Activated CD8-positive, alpha-beta memory T cell treated with anti-CD3 and anti-CD28 coated beads for 4 hours (primary cell): ENCODE data around the gene PNMA8A.
"Not testable (repeated sequence)": the region's sequence is repeated elsewhere in the genome, so short reads cannot be mapped to it uniquely, and the experiment has no call there.

Experiments
- DNase-seq, 2 donors: peaks; one replicate each; pipeline ENCODE4 v3.0.0-alpha.2; 2020; ENCODE audit warnings: low read depth in 2 of 2

Gene PNMA8A, protein sequence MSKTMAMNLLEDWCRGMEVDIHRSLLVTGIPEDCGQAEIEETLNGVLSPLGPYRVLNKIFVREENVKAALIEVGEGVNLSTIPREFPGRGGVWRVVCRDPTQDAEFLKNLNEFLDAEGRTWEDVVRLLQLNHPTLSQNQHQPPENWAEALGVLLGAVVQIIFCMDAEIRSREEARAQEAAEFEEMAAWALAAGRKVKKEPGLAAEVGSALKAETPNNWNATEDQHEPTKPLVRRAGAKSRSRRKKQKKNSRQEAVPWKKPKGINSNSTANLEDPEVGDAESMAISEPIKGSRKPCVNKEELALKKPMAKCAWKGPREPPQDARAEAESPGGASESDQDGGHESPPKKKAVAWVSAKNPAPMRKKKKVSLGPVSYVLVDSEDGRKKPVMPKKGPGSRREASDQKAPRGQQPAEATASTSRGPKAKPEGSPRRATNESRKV

DNA sequence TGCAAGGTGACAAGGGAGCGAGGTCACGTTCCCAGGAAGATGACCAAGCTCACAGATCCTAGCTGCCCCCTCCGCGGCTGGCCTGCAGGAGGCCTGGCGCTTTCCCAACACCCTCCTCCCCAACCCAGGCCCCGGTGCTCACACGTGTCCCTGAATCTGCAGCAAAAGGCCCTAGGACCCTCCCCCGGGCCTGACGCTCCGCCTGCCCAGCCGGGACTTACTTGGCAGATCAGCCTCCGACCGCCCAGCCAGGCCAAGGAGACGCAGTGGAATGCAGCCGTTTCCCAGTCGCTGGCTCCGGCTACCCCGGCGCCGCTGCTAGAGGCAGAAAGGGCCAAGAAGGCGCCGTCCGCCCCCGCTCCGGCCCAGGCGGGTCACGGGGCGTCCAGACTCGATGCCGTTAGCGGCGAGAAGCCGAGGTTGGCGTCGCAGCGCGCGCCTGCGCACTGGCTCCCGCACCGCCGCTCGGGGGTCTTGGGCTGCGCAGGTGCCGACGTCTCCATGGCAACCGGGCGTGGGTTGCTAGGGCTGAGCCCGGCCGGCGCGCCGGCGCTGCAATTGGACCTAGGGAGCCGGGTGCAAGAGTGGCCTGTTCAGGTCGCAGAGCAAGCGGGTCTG is at the start of gene PNMA8A:
PNMA8A (minus strand) TSS at position 448 of the 618 bp plus-strand sequence. CDS start 528 bp downstream, outside the sequence.
- no peak for DNase-seq

DNA sequence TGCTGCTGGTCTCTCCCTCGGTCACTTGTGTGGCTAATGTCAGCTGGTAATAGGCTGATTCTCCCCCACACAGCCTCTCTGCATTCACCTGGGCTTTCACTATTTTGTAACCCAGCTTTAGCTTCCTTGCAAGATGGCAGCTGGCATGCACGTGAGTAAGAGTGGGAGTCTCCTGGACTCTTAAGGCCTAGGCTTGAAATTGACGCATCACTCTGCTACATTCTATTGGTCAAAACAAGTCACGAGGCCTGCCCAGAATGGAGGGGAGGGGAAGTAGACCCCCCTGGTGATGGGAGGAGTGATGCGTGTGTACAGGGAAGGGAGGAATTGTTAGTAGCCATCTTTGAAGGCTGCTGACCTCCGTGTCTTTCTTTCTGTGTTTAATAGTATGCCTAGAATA is 49.3 kb upstream of the PNMA8A start:
- no peak for DNase-seq

DNA sequence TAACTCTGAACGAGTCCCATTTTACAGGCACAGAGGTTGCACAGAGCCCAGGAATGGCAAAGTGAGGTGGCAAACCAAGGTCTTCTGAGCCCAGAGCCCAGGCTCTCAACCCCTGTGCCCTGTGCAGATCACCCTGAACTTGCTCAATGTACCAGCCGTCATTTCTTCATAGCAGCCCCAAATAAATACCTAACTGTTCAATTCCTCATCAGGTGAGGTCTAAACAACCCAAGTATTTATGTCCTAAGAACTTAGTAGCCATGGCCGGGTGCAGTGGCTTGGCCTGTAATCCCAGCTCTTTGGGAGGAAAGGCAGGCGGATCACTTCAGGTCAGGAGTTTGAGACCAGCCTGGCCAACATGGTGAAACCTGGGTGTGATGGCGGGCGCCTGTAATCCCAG is 46.1 kb upstream of the PNMA8A start:
- no peak for DNase-seq

- DNase-seq: peak in 1 of 2 donors; percentile 20
These were observed 44.6 kb upstream of the PNMA8A start for GRCh38 chr19:46515879-46516350.

GRCh38 chr19:46515290-46515609 is 43.9 kb upstream of the PNMA8A start:
- no peak for DNase-seq

GRCh38 chr19:46514589-46515289 is 43.4 kb upstream of the PNMA8A start:
- DNase-seq: no peak

GRCh38 chr19:46513461-46514236 is 42.3 kb upstream of the PNMA8A start:
- DNase-seq: peak; percentile 52 to 63

DNA sequence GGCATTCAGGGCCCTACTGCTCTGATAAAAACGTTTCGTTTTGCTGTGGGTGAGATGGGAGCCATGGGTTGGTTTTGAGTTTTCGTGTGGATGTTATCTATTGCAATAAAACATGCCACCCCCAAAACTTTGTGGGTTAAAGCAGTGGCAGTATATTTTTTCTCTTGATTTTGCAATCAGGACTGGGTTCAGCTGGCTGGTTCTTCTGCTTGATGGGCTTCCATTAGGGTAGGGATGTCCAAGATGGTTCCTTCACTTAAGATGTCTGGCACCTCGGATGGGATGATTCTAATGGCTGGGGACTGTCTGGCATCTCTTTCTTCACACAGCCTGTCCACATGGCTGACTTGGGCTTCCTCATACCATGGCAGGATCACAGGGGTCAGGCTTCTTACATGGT is 39.9 kb upstream of the PNMA8A start:
- DNase-seq: no peak

DNA sequence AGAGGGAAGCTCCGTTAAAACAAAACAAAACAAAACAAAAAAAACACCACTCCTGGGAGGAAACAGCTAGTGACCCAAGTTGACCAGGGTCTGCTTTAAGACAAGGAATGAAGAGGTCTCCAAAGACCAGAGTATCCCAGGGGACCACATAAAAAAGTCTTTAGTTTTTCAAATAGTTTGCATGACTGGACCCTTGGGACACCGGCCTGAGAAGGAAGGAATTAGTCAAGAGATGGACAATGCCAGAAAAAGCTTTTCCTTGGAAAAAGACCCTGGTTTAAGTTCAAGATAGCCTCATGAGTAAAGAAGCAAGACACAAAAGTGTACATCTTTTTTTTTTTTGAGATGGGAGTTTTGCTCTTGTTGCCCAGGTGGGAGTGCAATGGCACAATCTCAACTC is 36.8 kb upstream of the PNMA8A start:
- DNase-seq: no peak

DNA sequence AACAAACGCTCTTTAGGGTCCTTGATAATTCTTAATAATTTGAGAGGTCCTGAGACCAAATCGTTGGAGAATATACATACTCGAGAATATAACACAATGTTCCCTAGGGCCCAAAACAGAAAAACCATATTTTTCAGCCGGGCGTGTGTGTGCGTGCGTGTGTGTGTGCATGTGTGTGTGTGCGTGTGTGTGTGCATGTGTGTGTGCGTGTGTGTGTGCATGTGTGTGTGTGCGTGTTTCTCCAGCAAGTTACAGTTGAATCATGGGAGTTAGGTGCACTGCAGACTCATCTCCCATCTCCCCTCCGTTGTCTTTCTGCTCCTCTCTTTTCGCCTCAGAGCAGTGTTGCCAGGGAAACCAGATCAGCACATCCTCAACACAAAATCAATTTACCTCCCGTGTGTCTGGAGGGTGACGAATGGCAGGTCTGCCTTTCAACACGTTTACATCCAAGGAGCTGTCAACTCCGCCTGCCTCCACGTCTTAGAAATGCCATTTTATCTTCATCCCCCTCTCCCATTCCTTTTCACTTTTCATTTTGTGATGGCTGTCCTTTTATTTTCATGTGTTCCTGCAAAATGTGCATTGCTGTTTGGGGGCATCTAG is 32.6 kb upstream of the PNMA8A start:
- no peak for DNase-seq

- DNase-seq: no peak
These were observed 31.5 kb upstream of the PNMA8A start for GRCh38 chr19:46502891-46503290.

DNA sequence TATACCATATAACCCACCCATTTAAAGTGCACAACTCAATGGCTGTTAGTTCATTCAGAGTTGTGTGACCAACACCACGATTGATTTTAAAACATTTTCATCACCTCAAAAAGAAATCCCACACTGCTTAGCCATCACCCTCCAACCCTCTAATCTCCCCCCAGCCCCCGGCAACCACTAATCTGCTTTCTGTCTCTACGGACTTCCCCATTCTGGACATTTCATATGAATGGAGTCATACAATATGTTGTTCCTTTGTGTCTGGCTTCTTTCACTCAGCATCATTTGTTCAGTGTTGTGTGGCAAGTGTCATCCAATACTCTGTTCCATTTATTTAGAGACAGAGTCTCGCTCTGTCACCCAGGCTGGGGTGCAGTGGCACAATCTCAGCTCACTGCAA is 28.3 kb upstream of the PNMA8A start:
- DNase-seq: no peak

GRCh38 chr19:46497773-46498172 is 26.4 kb upstream of the PNMA8A start:
- DNase-seq: no peak

GRCh38 chr19:46496886-46497285 is 25.5 kb upstream of the PNMA8A start:
- not testable (repeated sequence) for DNase-seq

GRCh38 chr19:46496304-46496703 is 24.9 kb upstream of the PNMA8A start:
- no peak for DNase-seq

DNA sequence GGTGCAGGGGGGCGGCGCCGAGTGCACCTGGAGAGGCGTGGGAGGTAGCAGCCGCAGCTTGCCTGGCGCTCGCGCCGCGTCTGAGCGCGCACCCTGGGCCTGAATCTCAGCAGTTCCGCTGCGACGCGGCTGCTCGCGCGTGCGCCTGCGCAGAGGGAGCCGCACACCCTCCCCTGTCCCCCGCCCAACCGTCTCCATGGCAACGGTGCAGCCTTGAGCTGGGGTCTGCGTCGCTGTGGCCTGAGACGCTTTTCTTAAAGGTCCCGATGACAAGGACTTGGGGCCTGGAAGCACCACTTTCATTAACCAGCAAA is 24.4 kb upstream of the PNMA8A start, which contains the start of gene PNMA8B:
PNMA8B (minus strand) TSS at position 82 of the 314 bp plus-strand sequence. CDS start 402 bp downstream, outside the sequence.
- DNase-seq: no peak

GRCh38 chr19:46494941-46495785 is 23.8 kb upstream of the PNMA8A start:
- DNase-seq: no peak

DNA sequence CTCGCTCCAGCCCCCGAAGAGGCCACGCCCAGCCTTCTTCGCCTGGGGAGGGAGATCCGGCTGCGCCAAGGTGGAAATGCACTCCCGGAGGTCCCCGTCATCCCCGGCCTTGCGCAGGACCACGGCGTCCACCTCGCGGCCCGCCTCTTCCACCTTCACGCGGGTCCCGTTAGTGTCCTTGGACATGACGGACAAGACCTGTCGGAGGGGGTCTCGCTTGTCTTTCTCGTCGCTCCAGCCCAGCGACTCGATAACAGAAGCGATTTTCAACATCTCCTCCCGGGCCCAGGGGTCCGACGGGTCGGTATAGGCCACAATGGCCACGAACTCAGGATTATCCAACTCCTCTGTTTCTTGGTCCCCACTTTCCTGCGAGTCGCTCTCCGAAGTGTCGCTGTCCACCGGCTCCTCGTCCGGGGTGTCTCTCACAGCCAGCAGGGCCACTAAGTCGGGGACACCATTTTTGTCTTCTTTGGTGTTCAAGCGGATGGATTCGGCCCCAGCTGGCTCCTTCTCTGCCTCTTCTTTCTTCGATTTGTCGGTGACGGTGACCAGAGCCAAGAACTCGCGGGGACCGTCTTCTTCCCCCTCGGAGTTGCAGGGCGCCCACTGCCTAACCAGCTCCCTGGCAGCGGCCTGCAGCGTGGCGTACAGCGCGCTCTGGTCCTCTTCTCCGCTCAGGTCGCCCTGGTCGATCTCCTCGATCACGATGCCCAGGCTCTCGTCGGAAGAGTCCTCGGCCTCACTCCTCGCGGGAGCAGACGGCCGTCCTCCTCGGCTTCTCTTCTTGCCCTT is 23.0 kb upstream of the PNMA8A start:
- DNase-seq: no peak

- no peak for DNase-seq
These were observed 22.1 kb upstream of the PNMA8A start for GRCh38 chr19:46493236-46494145.
